A549 (cell line): ENCODE measurements around the gene RBBP5. TPM values are rescaled to one million over a fixed set of nuclear protein-coding genes. Genes with fewer than 3 reads are reported as not detected.
A peak's percentile ranks its signal among the peaks of the same experiment; 100 is the strongest.

Source experiments
- ATAC-seq, 2 experiments: fragments of 200-7000 bp in 1 of 2; fragments of >200 bp in 1 of 2; cut with Nextera tagmentation in 1 of 2; cut with Tn5 transposase in 1 of 2; 3 replicates each; pipeline versions ENCODE4 v1.8.0 to v1.9.1; 2018 to 2020; ENCODE audit warnings: mild to moderate bottlenecking in 1 of 2, moderate library complexity in 1 of 2
- CTCF ChIA-PET: fragments of 300-600 bp; sonication (Branson Sonifier 250); formaldehyde crosslinking; extraction: SDS; loops from one replicate; lab custom pipeline; 2021; ENCODE audit warnings: antibody characterized with exemption, inconsistent platforms; lab: Yijun Ruan, JAX
- POLR2A ChIA-PET: fragments of 350-600 bp; formaldehyde crosslinking; extraction: SDS; loops from one replicate; lab custom pipeline; 2021; ENCODE audit warnings: antibody characterized with exemption, inconsistent platforms; lab: Yijun Ruan, JAX
- DNase-seq, 2 experiments: peaks; one replicate each; pipeline versions ENCODE4 v3.0.0 to v3.0.0-alpha.2; 2011 to 2016; ENCODE audit warnings: low read depth in 1 of 2, low spot score in 1 of 2
- FAIRE-seq: peaks from 2 replicates; lab custom pipeline; 2011; peaks lifted over from hg19 to GRCh38; lab: Jason Lieb, UNC
- H3K27ac ChIP-seq, 2 experiments: fragments of >200 bp; sonication (Bioruptor Twin); formaldehyde crosslinking; 3 replicates each; pipeline ENCODE4 v1.5.1; 2016 to 2017
- H3K4me1 ChIP-seq: fragments of >200 bp; sonication (Bioruptor Twin); formaldehyde crosslinking; 3 replicates; pipeline ENCODE4 v1.6.1; 2016
- H3K4me2 ChIP-seq: fragments of >200 bp; sonication (Bioruptor Twin); formaldehyde crosslinking; 3 replicates; pipeline ENCODE4 v1.6.1; 2016
- H3K4me3 ChIP-seq: fragments of >200 bp; sonication (Bioruptor Twin); formaldehyde crosslinking; 3 replicates; pipeline ENCODE4 v1.5.1; 2016
- H3K9me3 ChIP-seq: fragments of >200 bp; sonication (Bioruptor Twin); formaldehyde crosslinking; 3 replicates; pipeline ENCODE4 v1.6.1; 2016
- ATOH8 ChIP-seq: fragments of 250-450 bp; sonication (Bioruptor Pico); IDR thresholded peaks from 2 replicates; pipeline ENCODE4 v1.5.0; 2020; ENCODE audit warnings: low read depth, mild to moderate bottlenecking, moderate library complexity
- CBX2 ChIP-seq: fragments of 200-600 bp; sonication (generic); IDR thresholded peaks from 2 replicates; pipeline ENCODE4 v1.6.1; 2016; ENCODE audit warnings: low read depth, mild to moderate bottlenecking, borderline replicate concordance
- CEBPB ChIP-seq, 2 experiments: fragments of >200 bp in 1 of 2; sonication (Bioruptor Twin) in 1 of 2; formaldehyde crosslinking in 1 of 2; IDR thresholded peaks; 2 replicates each; pipeline ENCODE4 v1.6.1; 2012 to 2016
- E2F6 ChIP-seq: IDR thresholded peaks from 2 replicates; pipeline ENCODE4 v1.6.1; 2012; ENCODE audit warnings: low read depth, borderline replicate concordance
- EHF ChIP-seq: fragments of 250-450 bp; sonication (Bioruptor Pico); IDR thresholded peaks from 2 replicates; pipeline ENCODE4 v1.5.0; 2020; ENCODE audit warnings: mild to moderate bottlenecking
- ESRRA ChIP-seq: fragments of 150-350 bp; IDR thresholded peaks from 2 replicates; pipeline ENCODE4 v1.6.1; 2014; ENCODE audit warnings: mild to moderate bottlenecking, low read length, borderline replicate concordance
- FOSL2 ChIP-seq, 2 experiments: fragments of 450-650 bp in 1 of 2; fragments of >200 bp in 1 of 2; sonication (Bioruptor Twin) in 1 of 2; formaldehyde crosslinking; IDR thresholded peaks; 2 replicates each; pipeline versions ENCODE4 v1.5.0 to v1.6.1; 2016 to 2020; ENCODE audit warnings: mild to moderate bottlenecking in 1 of 2, moderate library complexity in 1 of 2
- HDAC2 ChIP-seq: fragments of 200-600 bp; sonication (generic); IDR thresholded peaks from 2 replicates; pipeline ENCODE4 v1.6.1; 2016
- HEYL ChIP-seq: fragments of 250-450 bp; sonication (Bioruptor Pico); IDR thresholded peaks from 2 replicates; pipeline ENCODE4 v1.8.0; 2021; ENCODE audit warnings: mild to moderate bottlenecking, moderate library complexity
- HOXA7 ChIP-seq: fragments of 250-450 bp; sonication (Bioruptor Pico); IDR thresholded peaks from 2 replicates; pipeline ENCODE4 v1.5.0; 2020; ENCODE audit warnings: mild to moderate bottlenecking, moderate library complexity
- JUN ChIP-seq, 2 experiments: fragments of >200 bp; sonication (Bioruptor Twin); formaldehyde crosslinking; IDR thresholded peaks; 2 replicates in 1 of 2; 3 replicates in 1 of 2; pipeline ENCODE4 v1.6.1; 2016 to 2017
- KDM1A ChIP-seq: fragments of 200-600 bp; sonication (generic); IDR thresholded peaks from 2 replicates; pipeline ENCODE4 v1.6.1; 2016; ENCODE audit warnings: low read depth, mild to moderate bottlenecking
- MAZ ChIP-seq: fragments of 150-350 bp; IDR thresholded peaks from 2 replicates; pipeline ENCODE4 v1.6.1; 2014; ENCODE audit warnings: antibody characterized with exemption, low read depth, low read length, borderline replicate concordance
- MYC ChIP-seq: IDR thresholded peaks from 2 replicates; pipeline ENCODE4 v1.6.1; 2012; ENCODE audit warnings: mild to moderate bottlenecking, inconsistent platforms, low read length, improper control_type of control experiment, borderline replicate concordance
- NFE2L2 ChIP-seq: fragments of 150-350 bp; conservative IDR thresholded peaks from 2 replicates; pipeline ENCODE4 v1.6.1; 2014; ENCODE audit warnings: low read length
- RAD21 ChIP-seq, 2 experiments: fragments of >200 bp in 1 of 2; sonication (Bioruptor Twin) in 1 of 2; formaldehyde crosslinking in 1 of 2; IDR thresholded peaks in 1 of 2; conservative IDR thresholded peaks in 1 of 2; 2 replicates in 1 of 2; 3 replicates in 1 of 2; pipeline ENCODE4 v1.6.1; 2012 to 2018; ENCODE audit warnings: inconsistent platforms in 1 of 2
- RARB ChIP-seq: fragments of 250-450 bp; sonication (Bioruptor Pico); IDR thresholded peaks from 2 replicates; pipeline ENCODE4 v1.8.0; 2021; ENCODE audit warnings: mild to moderate bottlenecking, moderate library complexity
- RFX5 ChIP-seq: fragments of 450-650 bp; IDR thresholded peaks from 2 replicates; pipeline ENCODE4 v1.7.1; 2014; ENCODE audit warnings: antibody characterized with exemption, mild to moderate bottlenecking, moderate library complexity
- ZC3H11A ChIP-seq: fragments of 450-650 bp; IDR thresholded peaks from 2 replicates; pipeline ENCODE4 v1.6.1; 2014; ENCODE audit warnings: antibody characterized with exemption, mild to moderate bottlenecking
- WGBS: methylation state at CpG from one replicate; pipeline ENCODE4 v1.1.6; 2017; ENCODE audit errors: missing lambda C conversion rate; 5-methylcytosine and 5-hydroxymethylcytosine counted together
- polyA plus RNA-seq, 4 experiments: library from polyadenylated mRNA; depleted of rRNA in 3 of 4; stranded (reverse); fragments of >200 nt; fragmentation: RNase III in 1 of 4; extraction: RNeasy Plus Mini Kit Qiagen cat#74134 plus additional on column Dnase treatment in 1 of 4; gene quantifications; 2 replicates in 3 of 4; 3 replicates in 1 of 4; pipeline ENCODE4 v1.2.3, GENCODE V29; 2011 to 2017
- TF ChIP-seq, protein P1 (sequence below): fragments of >200 bp; sonication (Bioruptor Twin); formaldehyde crosslinking; IDR thresholded peaks from 3 replicates; pipeline ENCODE4 v1.5.1; 2016
- TF ChIP-seq, protein P2 (sequence below): fragments of >200 bp; sonication (Bioruptor Twin); formaldehyde crosslinking; IDR thresholded peaks from 2 replicates; pipeline ENCODE4 v1.6.1; 2016
- TF ChIP-seq, protein P3 (sequence below): fragments of >200 bp; sonication (Bioruptor Twin); formaldehyde crosslinking; IDR thresholded peaks from 3 replicates; pipeline ENCODE4 v1.6.1; 2016
- TF ChIP-seq, protein P4 (sequence below): fragments of 250-450 bp; sonication (Bioruptor Pico); IDR thresholded peaks from 2 replicates; pipeline ENCODE4 v1.5.0; 2021; ENCODE audit warnings: mild to moderate bottlenecking, moderate library complexity, borderline replicate concordance

Gene RBBP5
- polyA plus RNA-seq, 2 of the 4 experiments (the other 2 are of a cell fraction), result 15.9 to 21.8 TPM

DNA sequence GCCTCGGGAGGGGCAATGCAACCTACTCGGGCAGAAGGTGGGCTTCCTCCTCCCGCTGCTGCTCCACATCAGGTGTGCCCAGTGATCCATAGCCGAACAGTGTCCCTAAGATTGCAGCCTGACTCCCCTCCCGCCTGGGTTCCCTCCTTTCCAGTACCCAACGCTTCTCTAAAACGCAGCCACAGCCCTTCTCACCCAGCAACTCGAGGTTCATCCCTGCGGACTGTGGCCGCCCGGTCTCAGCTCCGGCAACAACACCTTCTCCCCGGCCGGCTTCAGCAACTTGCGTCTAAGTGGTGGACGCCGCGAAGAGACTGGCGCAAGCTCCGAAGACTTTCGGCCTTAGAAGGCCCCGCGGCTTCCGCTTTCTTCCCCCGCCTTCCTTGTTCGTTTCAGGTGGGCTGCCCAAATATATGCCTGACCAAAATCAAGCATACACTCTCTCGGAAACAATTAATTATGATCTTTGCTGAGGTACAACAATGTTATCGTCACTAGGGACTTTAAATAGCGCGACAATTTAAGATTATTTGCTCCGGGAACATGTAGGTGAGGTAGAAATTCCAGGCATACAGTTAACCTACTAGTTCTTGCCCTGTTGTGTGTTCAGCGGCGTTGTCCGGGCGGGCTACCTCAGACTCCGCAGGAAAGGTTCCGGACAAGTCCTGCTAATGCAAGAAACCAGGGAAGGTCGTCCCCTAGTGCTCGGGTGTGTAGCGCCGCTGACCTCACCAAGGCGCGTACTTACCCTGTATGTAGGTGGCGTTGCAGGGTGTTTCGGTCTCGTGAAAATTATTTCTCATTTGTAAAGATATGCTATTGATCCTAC is at the start of gene RBBP5 (continued):
- TF ChIP-seq E2F6 (peak; percentile 59; the same call in 1 of the 2 replicates), CBX2 (no peak), MYC (peak; percentile 54; the same call in 1 of the 2 replicates), NFE2L2 (no peak), HDAC2 (no peak), RARB (CRISPR knock-in tag) (no peak), ZC3H11A (peak; percentile 51; the same call in 1 of the 2 replicates), FOSL2 (IDR thresholded peaks at IDR 0.05) (no peak), FOSL2 (CRISPR knock-in tag; IDR thresholded peaks at IDR 0.05) (peak; percentile 71)
- TF ChIP-seq, protein P1, sequence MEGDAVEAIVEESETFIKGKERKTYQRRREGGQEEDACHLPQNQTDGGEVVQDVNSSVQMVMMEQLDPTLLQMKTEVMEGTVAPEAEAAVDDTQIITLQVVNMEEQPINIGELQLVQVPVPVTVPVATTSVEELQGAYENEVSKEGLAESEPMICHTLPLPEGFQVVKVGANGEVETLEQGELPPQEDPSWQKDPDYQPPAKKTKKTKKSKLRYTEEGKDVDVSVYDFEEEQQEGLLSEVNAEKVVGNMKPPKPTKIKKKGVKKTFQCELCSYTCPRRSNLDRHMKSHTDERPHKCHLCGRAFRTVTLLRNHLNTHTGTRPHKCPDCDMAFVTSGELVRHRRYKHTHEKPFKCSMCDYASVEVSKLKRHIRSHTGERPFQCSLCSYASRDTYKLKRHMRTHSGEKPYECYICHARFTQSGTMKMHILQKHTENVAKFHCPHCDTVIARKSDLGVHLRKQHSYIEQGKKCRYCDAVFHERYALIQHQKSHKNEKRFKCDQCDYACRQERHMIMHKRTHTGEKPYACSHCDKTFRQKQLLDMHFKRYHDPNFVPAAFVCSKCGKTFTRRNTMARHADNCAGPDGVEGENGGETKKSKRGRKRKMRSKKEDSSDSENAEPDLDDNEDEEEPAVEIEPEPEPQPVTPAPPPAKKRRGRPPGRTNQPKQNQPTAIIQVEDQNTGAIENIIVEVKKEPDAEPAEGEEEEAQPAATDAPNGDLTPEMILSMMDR, result peak; percentile 88

GRCh38 chr1:205171369-205171768 is 49.6 kb upstream of the RBBP5 start:
- TF ChIP-seq ESRRA (no peak), ATOH8 (CRISPR knock-in tag) (no peak), RAD21 (conservative IDR thresholded peaks at IDR 0.05 in 1 of 2, IDR thresholded peaks at IDR 0.05 in 1 of 2) (no peak), HOXA7 (CRISPR knock-in tag) (no peak), RFX5 (no peak), KDM1A (no peak), HDAC2 (no peak), CEBPB (IDR thresholded peaks at IDR 0.05) (no peak), EHF (CRISPR knock-in tag) (no peak), JUN (IDR thresholded peaks at IDR 0.05) (no peak), MAZ (no peak), HEYL (CRISPR knock-in tag) (no peak)
- TF ChIP-seq, protein P2, sequence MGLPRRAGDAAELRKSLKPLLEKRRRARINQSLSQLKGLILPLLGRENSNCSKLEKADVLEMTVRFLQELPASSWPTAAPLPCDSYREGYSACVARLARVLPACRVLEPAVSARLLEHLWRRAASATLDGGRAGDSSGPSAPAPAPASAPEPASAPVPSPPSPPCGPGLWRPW, result no peak
- TF ChIP-seq, protein P1, result no peak
- TF ChIP-seq, protein P3, sequence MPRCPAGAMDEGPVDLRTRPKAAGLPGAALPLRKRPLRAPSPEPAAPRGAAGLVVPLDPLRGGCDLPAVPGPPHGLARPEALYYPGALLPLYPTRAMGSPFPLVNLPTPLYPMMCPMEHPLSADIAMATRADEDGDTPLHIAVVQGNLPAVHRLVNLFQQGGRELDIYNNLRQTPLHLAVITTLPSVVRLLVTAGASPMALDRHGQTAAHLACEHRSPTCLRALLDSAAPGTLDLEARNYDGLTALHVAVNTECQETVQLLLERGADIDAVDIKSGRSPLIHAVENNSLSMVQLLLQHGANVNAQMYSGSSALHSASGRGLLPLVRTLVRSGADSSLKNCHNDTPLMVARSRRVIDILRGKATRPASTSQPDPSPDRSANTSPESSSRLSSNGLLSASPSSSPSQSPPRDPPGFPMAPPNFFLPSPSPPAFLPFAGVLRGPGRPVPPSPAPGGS, result no peak
- TF ChIP-seq, protein P4, sequence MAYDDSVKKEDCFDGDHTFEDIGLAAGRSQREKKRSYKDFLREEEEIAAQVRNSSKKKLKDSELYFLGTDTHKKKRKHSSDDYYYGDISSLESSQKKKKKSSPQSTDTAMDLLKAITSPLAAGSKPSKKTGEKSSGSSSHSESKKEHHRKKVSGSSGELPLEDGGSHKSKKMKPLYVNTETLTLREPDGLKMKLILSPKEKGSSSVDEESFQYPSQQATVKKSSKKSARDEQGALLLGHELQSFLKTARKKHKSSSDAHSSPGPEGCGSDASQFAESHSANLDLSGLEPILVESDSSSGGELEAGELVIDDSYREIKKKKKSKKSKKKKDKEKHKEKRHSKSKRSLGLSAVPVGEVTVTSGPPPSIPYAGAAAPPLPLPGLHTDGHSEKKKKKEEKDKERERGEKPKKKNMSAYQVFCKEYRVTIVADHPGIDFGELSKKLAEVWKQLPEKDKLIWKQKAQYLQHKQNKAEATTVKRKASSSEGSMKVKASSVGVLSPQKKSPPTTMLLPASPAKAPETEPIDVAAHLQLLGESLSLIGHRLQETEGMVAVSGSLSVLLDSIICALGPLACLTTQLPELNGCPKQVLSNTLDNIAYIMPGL (CRISPR knock-in tag), result no peak
- CTCF ChIA-PET, result interaction anchor here (0.7 to 1.2 kb wide), 5 partner anchors 14 to 182 kb away, joined by 3 to 5 read pairs (median 3); no protein-coding TSS in a partner anchor
- DNase-seq (no peak), ATAC-seq (no peak), FAIRE-seq (no peak)
- 94% methylated on average over 5 of the region's 5 CpGs for WGBS
- POLR2A ChIA-PET, result no interaction called here
- Histone ChIP-seq H3K4me1 (peaks cover 40% of the 10 kb centered on the region), H3K4me2 (no peak overlapping the region), H3K27ac (peak overlapping the region in 1 of 2 experiments; percentile 84; a peak in 3 of 6 replicates), H3K4me3 (no peak overlapping the region), H3K9me3 (no peaks in the 10 kb centered on the region)
